CD8-positive, alpha-beta memory T cell (primary cell): ENCODE results near the gene GFOD2. TPM values are rescaled to one million over a fixed set of nuclear protein-coding genes. Genes with fewer than 3 reads are reported as not detected.

Experiments used
- CTCF ChIA-PET: fragments of 350-600 bp; sonication (Branson Sonifier 250); formaldehyde crosslinking; loops from one replicate; lab custom pipeline; 2021; ENCODE audit warnings: antibody characterized with exemption; lab: Charles Lee
- POLR2A ChIA-PET: fragments of 350-600 bp; sonication (Branson Sonifier 250); formaldehyde crosslinking; loops from one replicate; lab custom pipeline; 2021; ENCODE audit warnings: antibody characterized with exemption; lab: Charles Lee
- DNase-seq, 5 donors: peaks; one replicate each; pipeline versions ENCODE4 v3.0.0 to v3.0.0-alpha.2; 2020 to 2022; ENCODE audit warnings: mixed read lengths in 1 of 5
- H3K27ac ChIP-seq: one replicate; pipeline ENCODE4 v1.7.0; 2013; ENCODE audit warnings: low read depth, mild to moderate bottlenecking, low read length, moderate library complexity
- H3K27me3 ChIP-seq: 2 replicates; pipeline ENCODE4 v1.7.0; 2013; ENCODE audit warnings: low read length, mild to moderate bottlenecking; ENCODE audit not compliant: insufficient read depth, poor library complexity, severe bottlenecking
- H3K36me3 ChIP-seq: 2 replicates; pipeline ENCODE4 v1.7.0; 2013; ENCODE audit warnings: mild to moderate bottlenecking, low read length, moderate library complexity; ENCODE audit not compliant: insufficient read depth
- H3K4me1 ChIP-seq: 2 replicates; pipeline ENCODE4 v1.7.0; 2013; ENCODE audit warnings: mild to moderate bottlenecking, low read length, moderate library complexity; ENCODE audit not compliant: insufficient read depth
- H3K4me3 ChIP-seq: 2 replicates; pipeline ENCODE4 v1.7.0; 2013; ENCODE audit warnings: mild to moderate bottlenecking, low read length
- H3K9me3 ChIP-seq: 2 replicates; pipeline ENCODE4 v1.7.0; 2013; ENCODE audit warnings: mild to moderate bottlenecking, low read length
- H3K27ac Mint-ChIP-seq, 8 donors: one replicate each; pipeline ENCODE4 v1.8.0; 2020 to 2021; ENCODE audit warnings: mixed read lengths in 8 of 8, mild to moderate bottlenecking in 6 of 8, inconsistent platforms in 3 of 8, moderate library complexity in 3 of 8
- H3K27me3 Mint-ChIP-seq, 2 donors: one replicate each; pipeline ENCODE4 v1.8.0; 2020 to 2021; ENCODE audit warnings: mixed read lengths in 2 of 2, mild to moderate bottlenecking in 1 of 2, moderate library complexity in 1 of 2
- H3K36me3 Mint-ChIP-seq, 3 donors: one replicate each; pipeline ENCODE4 v1.8.0; 2020 to 2021; ENCODE audit warnings: mixed read lengths in 3 of 3, inconsistent platforms in 1 of 3, mild to moderate bottlenecking in 1 of 3
- H3K4me1 Mint-ChIP-seq, 3 donors: one replicate each; pipeline ENCODE4 v1.8.0; 2020 to 2021; ENCODE audit warnings: mixed read lengths in 3 of 3, inconsistent platforms in 1 of 3, mild to moderate bottlenecking in 1 of 3
- H3K4me3 Mint-ChIP-seq, 7 donors: one replicate each; pipeline ENCODE4 v1.8.0; 2020 to 2021; ENCODE audit warnings: mixed read lengths in 7 of 7, mild to moderate bottlenecking in 6 of 7, moderate library complexity in 4 of 7, inconsistent platforms in 2 of 7
- H3K9me3 Mint-ChIP-seq, 5 donors: one replicate each; pipeline ENCODE4 v1.8.0; 2020 to 2022; ENCODE audit warnings: mixed read lengths in 5 of 5, mild to moderate bottlenecking in 3 of 5, moderate library complexity in 2 of 5, inconsistent platforms in 1 of 5
- polyA plus RNA-seq: library from polyadenylated mRNA; unstranded; fragments of 300-500 nt; fragmentation: Illumina TruSeq; gene quantifications from one replicate; pipeline ENCODE4 v1.2.3, GENCODE V29; 2021
- total RNA-seq, 2 experiments: library from RNA; stranded (reverse); gene quantifications; one replicate each; pipeline ENCODE4 v1.2.3, GENCODE V29; 2021

GFOD2 gene
- total and polyA plus RNA-seq, 3 experiments from 2014 or later, result 11.2 to 23.7 (median 21.3) TPM

- Mint-ChIP-seq H3K4me1 (no peaks in the 10 kb centered on the region), H3K27me3 (peaks cover 0 to 2% of the 10 kb centered on the region in 2 donors), H3K4me3 (no peak overlapping the region), H3K9me3 (no peaks in the 10 kb centered on the region), H3K36me3 (peaks cover 0 to 32% (median 0%) of the 10 kb centered on the region in 3 donors), H3K27ac (peak overlapping the region in 2 of 8 donors; percentile 19 to 61)
- Histone ChIP-seq H3K4me1 (peaks cover 2% of the 10 kb centered on the region), H3K27me3 (no peaks in the 10 kb centered on the region), H3K36me3 (peaks cover 10% of the 10 kb centered on the region), H3K9me3 (no peaks in the 10 kb centered on the region), H3K27ac (no peak overlapping the region), H3K4me3 (no peak overlapping the region)
- no peak for DNase-seq
- POLR2A ChIA-PET, result interaction anchor here (0.6 to 1.4 kb wide), 2 partner anchors 13 to 156 kb away, joined by 3 read pairs; partner anchors contain the start of gene C16orf86
- CTCF ChIA-PET, result interaction anchor here (0.6 kb wide), 1 partner anchor 63 kb away, joined by 4 read pairs; no protein-coding TSS in a partner anchor
These were observed 38.9 kb downstream of the GFOD2 start for GRCh38 chr16:67679935-67680897.

DNA sequence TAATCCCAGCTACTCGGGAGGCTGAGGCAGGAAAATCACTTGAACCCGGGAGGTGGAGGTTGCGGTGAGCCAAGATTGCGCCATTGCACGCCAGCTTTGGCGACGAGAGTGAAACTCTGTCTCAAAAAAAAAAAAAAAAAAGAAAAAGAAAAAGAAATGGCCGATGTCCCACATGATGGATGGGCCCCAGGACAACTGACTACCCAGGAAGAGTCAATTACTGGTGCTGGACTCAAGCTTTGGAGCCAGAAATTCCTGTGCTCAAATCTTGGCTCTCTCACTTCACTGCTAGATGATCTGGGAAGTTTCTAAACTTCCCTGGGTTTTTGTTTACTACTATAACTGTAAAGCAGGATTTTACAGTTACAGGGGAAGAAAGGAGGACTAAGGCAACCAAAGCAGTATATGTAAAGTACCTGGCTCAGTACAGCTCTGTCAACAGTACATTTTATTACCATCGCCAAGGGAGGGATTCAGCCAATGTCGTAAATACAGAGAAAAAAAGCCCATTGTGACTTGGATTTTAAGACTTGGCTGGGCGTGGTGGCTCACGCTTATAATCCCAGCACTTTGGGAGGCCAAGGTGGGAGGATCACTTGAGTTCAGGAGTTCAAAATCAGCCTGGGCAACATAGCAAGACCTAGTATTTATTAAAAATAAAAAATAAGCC lies 40.6 kb downstream of the GFOD2 start:
- H3K9me3 ChIP-seq, result no peaks in the 10 kb centered on the region
- H3K4me1 ChIP-seq, result no peaks in the 10 kb centered on the region
- peak overlapping the region in 2 of 8 donors; percentile 27 to 54 for H3K27ac Mint-ChIP-seq
- H3K36me3 Mint-ChIP-seq, result peaks cover 0 to 21% (median 0%) of the 10 kb centered on the region in 3 donors
- H3K4me3 ChIP-seq, result no peak overlapping the region
- no peak for DNase-seq
- ChIA-PET POLR2A (no interaction called here), CTCF (no interaction called here)
- peaks cover 9% of the 10 kb centered on the region for H3K36me3 ChIP-seq
- H3K27me3 ChIP-seq, result no peaks in the 10 kb centered on the region
- no peak overlapping the region for H3K4me3 Mint-ChIP-seq
- peaks cover 0 to 2% of the 10 kb centered on the region in 2 donors for H3K27me3 Mint-ChIP-seq
- H3K4me1 Mint-ChIP-seq, result no peaks in the 10 kb centered on the region
- no peak overlapping the region for H3K27ac ChIP-seq
- no peaks in the 10 kb centered on the region for H3K9me3 Mint-ChIP-seq

DNA sequence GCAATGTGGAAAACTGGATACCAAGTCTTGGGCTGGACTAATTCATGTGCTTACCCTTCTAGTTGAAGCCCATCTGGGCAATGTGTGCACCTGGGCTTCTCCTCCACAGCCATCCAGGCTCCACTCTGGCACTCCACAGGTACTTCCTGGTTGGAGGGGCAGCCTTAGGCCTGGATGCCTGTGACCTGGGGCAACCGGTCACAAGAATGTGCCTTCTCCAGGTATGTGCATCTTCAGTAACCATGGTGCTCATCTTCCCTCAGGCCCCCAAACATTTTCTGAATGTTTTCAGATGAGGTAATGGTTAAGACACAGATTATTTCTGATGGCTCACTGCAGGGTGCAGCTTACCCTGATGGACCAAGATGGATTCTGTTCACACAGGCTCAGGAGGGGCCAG lies 41.4 kb downstream of the GFOD2 start:
- Histone ChIP-seq H3K4me3 (no peak overlapping the region), H3K4me1 (no peaks in the 10 kb centered on the region), H3K27ac (no peak overlapping the region), H3K9me3 (no peaks in the 10 kb centered on the region), H3K27me3 (no peaks in the 10 kb centered on the region), H3K36me3 (peaks cover 2% of the 10 kb centered on the region)
- peaks cover 0 to 17% (median 0%) of the 10 kb centered on the region in 3 donors for H3K36me3 Mint-ChIP-seq
- ChIA-PET POLR2A (no interaction called here), CTCF (interaction anchor here (1.2 to 1.3 kb wide), 2 partner anchors 33 to 131 kb away, joined by 3 to 4 read pairs; partner anchors contain the start of gene CARMIL2)
- no peak for DNase-seq
- H3K4me3 Mint-ChIP-seq, result no peak overlapping the region
- H3K27me3 Mint-ChIP-seq, result peaks cover 0 to 2% of the 10 kb centered on the region in 2 donors
- H3K4me1 Mint-ChIP-seq, result no peaks in the 10 kb centered on the region
- no peaks in the 10 kb centered on the region for H3K9me3 Mint-ChIP-seq
- peak overlapping the region in 2 of 8 donors; percentile 2 to 70 for H3K27ac Mint-ChIP-seq

DNA sequence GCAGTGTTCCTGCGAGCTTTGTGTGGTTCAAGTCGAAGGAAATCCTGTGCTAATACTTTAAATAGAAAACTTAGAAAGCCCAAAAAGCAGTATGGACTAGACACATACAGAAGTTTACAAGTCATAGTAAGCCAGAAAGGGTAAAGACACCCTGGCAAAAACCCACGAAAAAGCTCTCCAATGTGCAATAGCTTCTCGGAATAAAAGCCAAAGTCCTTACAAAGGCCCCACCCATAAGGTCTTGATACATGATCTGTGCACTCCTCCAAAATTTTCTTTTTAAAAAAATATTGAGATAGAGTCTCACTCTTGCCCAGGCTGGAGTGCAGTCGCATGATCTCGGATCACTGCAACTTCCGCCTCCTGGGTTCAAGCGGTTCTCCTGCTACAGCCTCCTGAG lies 42.2 kb downstream of the GFOD2 start:
- Histone ChIP-seq H3K27ac (no peak overlapping the region), H3K9me3 (no peaks in the 10 kb centered on the region), H3K36me3 (no peaks in the 10 kb centered on the region), H3K4me3 (no peak overlapping the region), H3K4me1 (no peaks in the 10 kb centered on the region), H3K27me3 (no peaks in the 10 kb centered on the region)
- H3K27ac Mint-ChIP-seq, result no peak overlapping the region
- ChIA-PET CTCF (interaction anchor here (1.2 to 1.3 kb wide), 4 partner anchors 10 to 130 kb away, joined by 3 to 4 read pairs (median 4); partner anchors contain the start of gene CARMIL2), POLR2A (no interaction called here)
- no peaks in the 10 kb centered on the region for H3K4me1 Mint-ChIP-seq
- H3K4me3 Mint-ChIP-seq, result no peak overlapping the region
- H3K9me3 Mint-ChIP-seq, result no peaks in the 10 kb centered on the region
- no peak for DNase-seq
- peaks cover 0 to 12% (median 0%) of the 10 kb centered on the region in 3 donors for H3K36me3 Mint-ChIP-seq
- H3K27me3 Mint-ChIP-seq, result peaks cover 0 to 2% of the 10 kb centered on the region in 2 donors

DNA sequence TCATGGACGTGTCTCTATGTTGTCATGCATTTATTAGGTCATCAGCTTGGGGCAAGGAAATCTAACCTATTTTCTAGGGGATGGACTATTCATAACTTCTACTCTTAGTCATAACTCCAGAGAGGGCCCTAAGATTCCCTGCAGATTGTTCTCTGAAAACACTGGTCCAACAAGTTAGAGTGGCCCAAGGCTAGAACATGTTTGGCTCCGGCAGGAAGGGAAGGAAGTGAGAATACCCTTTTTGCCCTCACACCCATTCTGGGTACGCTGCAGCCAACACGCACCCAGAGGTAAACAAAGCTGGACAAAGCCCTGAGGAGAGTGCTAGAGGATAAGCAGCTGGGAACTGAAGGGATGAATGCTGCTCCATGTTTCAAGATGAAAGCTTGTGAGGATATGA lies 42.6 kb downstream of the GFOD2 start:
- peak overlapping the region in 1 of 8 donors; percentile 59 for H3K27ac Mint-ChIP-seq

DNA sequence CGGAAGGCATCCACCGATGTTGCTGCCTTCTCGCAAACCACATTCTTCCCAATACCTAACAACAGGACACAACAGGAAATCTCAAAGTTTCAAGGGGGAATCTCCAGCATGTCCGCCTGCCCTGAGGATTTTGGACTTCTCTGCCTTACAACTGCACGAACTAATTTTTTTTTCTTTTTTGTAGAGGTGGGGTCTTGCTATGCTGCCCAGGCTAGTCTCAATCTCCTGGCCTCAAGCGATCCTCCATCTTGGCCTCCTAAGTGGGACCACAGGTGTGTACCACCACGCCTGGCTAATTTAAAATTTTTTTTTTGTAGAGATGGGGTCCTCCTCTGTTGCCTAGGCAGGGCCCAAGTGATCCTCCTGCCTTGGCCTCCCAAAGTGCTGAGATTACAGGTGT lies 43.1 kb downstream of the GFOD2 start:
- no peaks in the 10 kb centered on the region for H3K4me1 ChIP-seq
- POLR2A ChIA-PET, result no interaction called here
- no peaks in the 10 kb centered on the region for H3K9me3 ChIP-seq
- CTCF ChIA-PET, result interaction anchor here (1.2 to 1.3 kb wide), 2 partner anchors 9 to 42 kb away, joined by 3 to 4 read pairs; no protein-coding TSS in a partner anchor
- no peak for DNase-seq
- peaks cover 0 to 2% of the 10 kb centered on the region in 2 donors for H3K27me3 Mint-ChIP-seq
- peak overlapping the region in 2 of 8 donors; percentile 68 to 82 for H3K27ac Mint-ChIP-seq
- no peaks in the 10 kb centered on the region for H3K9me3 Mint-ChIP-seq
- H3K36me3 Mint-ChIP-seq, result peaks cover 0 to 8% (median 0%) of the 10 kb centered on the region in 3 donors
- H3K4me1 Mint-ChIP-seq, result no peaks in the 10 kb centered on the region
- H3K27me3 ChIP-seq, result no peaks in the 10 kb centered on the region
- H3K4me3 Mint-ChIP-seq, result no peak overlapping the region
- H3K36me3 ChIP-seq, result no peaks in the 10 kb centered on the region
- no peak overlapping the region for H3K4me3 ChIP-seq
- no peak overlapping the region for H3K27ac ChIP-seq

More for the DNA sequence above, 42.6 kb downstream of the GFOD2 start:
- ChIA-PET CTCF (interaction anchor here (1.2 to 1.3 kb wide), 3 partner anchors 9 to 41 kb away, joined by 3 to 4 read pairs (median 3); partner anchors contain the start of gene CARMIL2), POLR2A (no interaction called here)
- Histone ChIP-seq H3K4me3 (no peak overlapping the region), H3K4me1 (no peaks in the 10 kb centered on the region), H3K27me3 (no peaks in the 10 kb centered on the region), H3K27ac (no peak overlapping the region), H3K36me3 (no peaks in the 10 kb centered on the region), H3K9me3 (no peaks in the 10 kb centered on the region)
- Mint-ChIP-seq H3K4me3 (no peak overlapping the region), H3K9me3 (no peaks in the 10 kb centered on the region), H3K27me3 (peaks cover 0 to 2% of the 10 kb centered on the region in 2 donors), H3K4me1 (no peaks in the 10 kb centered on the region), H3K36me3 (peaks cover 0 to 9% (median 0%) of the 10 kb centered on the region in 3 donors)
- DNase-seq, result no peak

DNA sequence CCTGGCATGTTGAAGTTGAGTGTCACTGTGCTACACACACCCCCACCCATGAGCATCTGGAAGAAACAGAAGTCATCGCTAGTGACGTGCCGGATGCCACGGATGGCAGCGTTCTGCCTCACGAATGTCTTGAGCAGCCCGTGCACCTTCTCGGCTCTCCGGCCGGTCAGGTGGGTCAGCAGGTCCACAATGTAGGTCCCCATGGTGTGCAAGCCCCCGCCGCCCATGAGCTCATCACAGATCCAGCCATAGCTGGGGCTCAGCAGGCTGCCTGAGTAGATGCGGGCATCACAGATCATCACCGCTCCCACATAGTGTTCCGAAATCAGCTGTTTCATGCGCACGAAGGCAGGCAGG lies 43.6 kb downstream of the GFOD2 start:
- no peak for DNase-seq
- ChIA-PET CTCF (interaction anchor here (1.2 kb wide), 1 partner anchor 42 kb away, joined by 3 read pairs; no protein-coding TSS in a partner anchor), POLR2A (no interaction called here)
- Histone ChIP-seq H3K27me3 (no peaks in the 10 kb centered on the region), H3K4me3 (no peak overlapping the region), H3K4me1 (no peaks in the 10 kb centered on the region), H3K27ac (no peak overlapping the region), H3K9me3 (no peaks in the 10 kb centered on the region), H3K36me3 (no peaks in the 10 kb centered on the region)
- Mint-ChIP-seq H3K4me1 (no peaks in the 10 kb centered on the region), H3K9me3 (no peaks in the 10 kb centered on the region), H3K36me3 (peaks cover 0 to 5% (median 0%) of the 10 kb centered on the region in 3 donors), H3K27me3 (peaks cover 0 to 2% of the 10 kb centered on the region in 2 donors), H3K4me3 (no peak overlapping the region), H3K27ac (peak overlapping the region in 2 of 8 donors; percentile 68 to 82)
